Spleen (tissue), 3 donors: ENCODE data around the gene GUCY2F.

Source experiments
- POLR2A ChIP-seq, 3 donors: fragments of 450-650 bp; IDR thresholded peaks; one replicate each; pipeline ENCODE4 v1.5.1; 2017; ENCODE audit warnings: antibody characterized with exemption in 3 of 3, mild to moderate bottlenecking in 1 of 3
- POLR2AphosphoS5 ChIP-seq, 3 donors: sonication (generic); formaldehyde crosslinking; IDR thresholded peaks; one replicate each; pipeline ENCODE4 v1.5.1; 2017; ENCODE audit warnings: antibody characterized with exemption in 3 of 3

- TF ChIP-seq POLR2AphosphoS5 (IDR thresholded peaks at IDR 0.05) (no peak), POLR2A (IDR thresholded peaks at IDR 0.05) (no peak)
Observed at GRCh38 chrX:109501176-109501575, 19.3 kb upstream of the GUCY2F start.
